Ovary (tissue), 3 donors: ENCODE measurements around the gene MMEL1.

Source experiments
- CTCF ChIP-seq, 3 donors: fragments of 450-650 bp in 2 of 3; fragments of 200-600 bp in 1 of 3; IDR thresholded peaks; one replicate each; pipeline versions ENCODE4 v1.5.1 to v1.8.0; 2016 to 2022; ENCODE audit warnings: antibody characterized with exemption in 3 of 3, mild to moderate bottlenecking in 1 of 3
- POLR2A ChIP-seq: fragments of 450-650 bp; IDR thresholded peaks from one replicate; pipeline ENCODE4 v1.6.1; 2017; ENCODE audit warnings: antibody characterized with exemption, mild to moderate bottlenecking, moderate library complexity
- donor health status: DM: no; HTN: no; CAD: no.

DNA sequence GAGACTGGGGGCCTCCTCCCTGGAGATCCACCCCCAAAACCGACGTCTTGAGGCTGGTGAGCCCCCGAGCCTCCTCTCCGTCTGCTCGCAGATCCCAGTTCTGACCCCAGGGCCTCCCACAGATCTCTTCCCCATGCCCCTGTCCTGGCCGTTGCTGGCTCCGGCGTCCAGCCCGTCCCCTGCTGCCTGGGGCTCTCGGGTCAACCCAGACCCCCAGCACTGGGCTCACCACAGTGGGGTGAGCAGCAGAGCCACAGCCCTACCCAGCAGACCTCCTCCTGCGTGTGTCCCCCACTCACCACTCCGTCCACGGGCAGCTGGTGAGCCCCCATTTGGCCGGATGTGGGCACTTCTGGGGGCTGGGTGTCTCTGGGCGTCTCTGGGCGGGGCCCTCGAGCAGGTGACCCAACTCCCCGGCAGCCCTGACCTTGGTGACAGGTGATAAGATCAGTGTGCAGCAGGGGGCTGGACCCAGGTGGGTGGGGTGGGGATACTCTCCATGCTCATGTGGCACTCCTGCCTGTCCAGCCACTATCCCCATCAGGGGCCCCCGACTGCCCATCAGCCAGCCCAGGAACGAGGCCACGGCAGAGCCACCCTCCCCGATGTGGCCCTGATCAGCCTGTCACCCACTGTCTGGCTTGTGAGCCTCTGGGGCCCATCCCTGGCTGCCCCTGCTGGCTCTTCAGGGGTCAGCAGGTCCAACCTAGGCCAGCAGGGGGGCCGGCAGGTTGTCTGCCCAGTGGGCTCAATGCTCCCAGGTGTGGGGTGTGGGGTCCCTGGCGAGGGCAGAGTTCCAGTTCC is 75.9 kb downstream of the MMEL1 start:
- no peak for TF ChIP-seq CTCF (IDR thresholded peaks at IDR 0.05)
- TF ChIP-seq POLR2A = no peak
